Measurements from ENCODE around the gene OR8B3. TPM values are rescaled to one million over a fixed set of nuclear protein-coding genes. Genes with fewer than 3 reads are reported as not detected.
"Not testable (repeated sequence)": the region's sequence is repeated elsewhere in the genome, so short reads cannot be mapped to it uniquely, and the experiment has no call there.

OR8B3 gene, protein sequence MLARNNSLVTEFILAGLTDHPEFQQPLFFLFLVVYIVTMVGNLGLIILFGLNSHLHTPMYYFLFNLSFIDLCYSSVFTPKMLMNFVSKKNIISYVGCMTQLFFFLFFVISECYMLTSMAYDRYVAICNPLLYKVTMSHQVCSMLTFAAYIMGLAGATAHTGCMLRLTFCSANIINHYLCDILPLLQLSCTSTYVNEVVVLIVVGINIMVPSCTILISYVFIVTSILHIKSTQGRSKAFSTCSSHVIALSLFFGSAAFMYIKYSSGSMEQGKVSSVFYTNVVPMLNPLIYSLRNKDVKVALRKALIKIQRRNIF
- total RNA-seq = not detected

DNA sequence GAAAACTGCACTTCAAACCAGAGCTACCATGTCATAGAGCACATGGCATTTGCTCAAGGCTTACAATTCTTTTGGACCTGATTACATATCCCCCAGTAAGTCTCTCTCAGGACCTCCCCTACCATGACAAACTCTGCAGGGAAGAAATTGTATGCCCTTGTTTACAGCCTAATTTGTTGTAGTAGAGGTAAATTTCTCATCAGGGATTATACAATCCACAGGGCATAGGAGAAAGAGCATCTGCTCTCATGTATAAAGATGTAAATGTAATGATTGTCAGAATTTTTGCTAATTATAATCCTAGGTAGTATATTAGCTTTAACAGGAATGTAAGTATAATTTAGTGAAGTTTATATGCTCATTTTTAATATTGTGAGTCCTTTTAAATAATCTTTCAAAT is at the start of gene OR8B3:
Gene OR8B3, minus strand, starts transcription at position 101 of the 400 bp plus-strand sequence. CDS start 1,673 bp downstream, outside the sequence.
- POLR2A ChIA-PET = no interaction called here

DNA sequence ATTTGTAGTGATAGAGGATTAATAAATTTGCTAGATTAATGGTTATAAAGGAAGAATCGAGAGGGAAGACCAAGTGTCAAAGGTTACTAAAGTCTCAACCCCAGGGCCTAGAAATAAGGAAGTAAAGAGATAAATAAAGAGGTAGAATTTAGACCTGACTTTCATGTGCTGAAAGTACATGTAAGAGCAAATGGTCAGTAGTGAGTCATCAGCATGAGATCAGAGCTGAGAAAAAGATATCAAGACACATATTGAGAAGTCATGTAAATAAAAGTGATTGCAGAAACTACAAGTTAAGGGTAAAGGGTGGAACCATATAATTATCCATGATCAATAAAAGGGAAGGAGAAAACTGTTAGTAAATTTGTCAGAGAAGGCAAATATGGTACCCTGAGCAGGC is 48.1 kb upstream of the OR8B3 start:
- ChIA-PET POLR2A (no interaction called here), CTCF (no interaction called here)

More for the DNA sequence above, at the start of gene OR8B3:
- CTCF ChIA-PET = no interaction called here

DNA sequence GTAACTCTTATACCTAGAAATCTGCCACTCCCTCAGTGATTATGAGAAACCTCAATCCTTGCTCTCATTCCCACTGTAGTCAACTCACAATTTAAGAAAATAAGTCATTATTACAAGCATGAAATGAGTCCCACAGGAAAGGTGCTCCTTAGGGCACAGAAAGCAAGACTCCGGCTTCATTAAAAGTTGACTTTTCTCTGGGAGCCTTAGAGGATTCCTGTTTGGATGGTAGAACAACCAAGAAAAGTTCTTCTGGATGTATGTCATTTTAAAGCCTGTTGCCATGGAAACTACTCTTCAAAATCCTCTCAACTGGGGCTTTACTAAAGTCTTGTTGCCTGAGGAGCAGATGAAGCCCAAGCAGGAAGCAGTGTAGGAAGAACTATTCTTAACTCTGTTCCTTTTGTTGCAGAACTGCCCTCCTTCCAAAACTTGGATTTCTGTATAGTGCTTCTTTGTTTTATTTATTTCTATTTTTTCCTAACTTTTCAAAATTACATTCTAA is 46.9 kb upstream of the OR8B3 start, which contains the start of gene OR8B8:
Gene OR8B8, minus strand, starts transcription at position 51 of the 505 bp plus-strand sequence. CDS start 4,611 bp downstream, outside the sequence.
- CTCF ChIA-PET = no interaction called here
- POLR2A ChIA-PET = no interaction called here

DNA sequence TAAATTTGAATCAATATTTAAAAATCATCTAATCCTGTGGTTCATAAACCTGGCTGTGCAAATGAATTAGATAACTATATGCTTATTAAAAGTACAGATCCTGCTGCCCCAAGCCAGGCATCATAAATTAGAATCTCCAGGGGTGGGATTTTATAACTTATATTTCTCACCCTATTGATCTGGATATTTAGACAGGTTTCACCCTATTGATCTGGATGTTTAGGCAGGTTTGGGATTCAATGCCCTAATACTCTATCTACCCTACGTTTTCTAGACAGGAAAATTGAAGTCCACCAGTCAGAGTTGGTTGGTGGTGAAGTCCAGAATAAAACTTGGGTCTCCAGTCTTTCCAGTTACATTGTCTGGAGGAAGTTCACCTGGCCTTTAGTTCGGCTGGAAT is 44.0 kb upstream of the OR8B3 start:
- POLR2A ChIA-PET = no interaction called here
- CTCF ChIA-PET = no interaction called here

DNA sequence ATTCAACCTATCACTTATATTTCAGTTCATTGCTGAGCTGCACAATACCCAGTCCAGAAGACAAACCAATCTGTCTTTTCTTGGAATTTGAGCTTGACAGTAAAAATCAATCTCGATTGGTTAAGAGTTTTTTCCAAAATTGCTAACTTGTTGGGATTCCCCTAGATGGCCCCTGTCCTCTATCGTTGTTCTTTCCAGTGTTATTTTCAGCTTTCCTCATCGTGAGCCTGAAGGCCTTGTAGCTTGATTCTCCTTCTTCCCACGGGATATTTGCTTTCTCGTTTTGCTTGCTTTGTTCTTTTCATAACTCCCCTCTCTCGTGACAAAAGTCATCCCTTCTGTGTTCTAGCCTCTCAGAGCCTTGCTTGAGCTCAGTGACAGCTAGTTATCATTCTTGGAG is 43.6 kb upstream of the OR8B3 start:
- CTCF ChIA-PET = no interaction called here
- POLR2A ChIA-PET = no interaction called here

DNA sequence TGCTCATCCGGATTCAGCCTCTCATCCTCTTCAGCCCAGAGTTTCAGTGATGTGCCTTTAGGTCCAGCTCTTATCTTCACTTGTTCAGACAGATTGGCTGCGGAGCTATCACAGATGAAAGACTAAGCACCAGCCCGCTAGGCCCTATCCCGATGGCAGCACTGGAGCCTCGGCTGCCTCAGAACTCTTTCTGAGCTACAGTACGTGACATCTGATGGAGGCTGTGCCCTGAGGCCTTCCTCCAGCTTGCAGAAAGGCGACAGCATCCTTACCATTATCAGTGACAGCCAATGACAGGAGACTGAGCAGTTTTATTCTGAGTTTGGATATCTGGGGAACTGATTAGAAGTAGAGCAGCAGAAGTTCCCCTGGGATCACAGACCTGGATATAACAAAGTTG is 42.7 kb upstream of the OR8B3 start:
- CTCF ChIA-PET = no interaction called here

DNA sequence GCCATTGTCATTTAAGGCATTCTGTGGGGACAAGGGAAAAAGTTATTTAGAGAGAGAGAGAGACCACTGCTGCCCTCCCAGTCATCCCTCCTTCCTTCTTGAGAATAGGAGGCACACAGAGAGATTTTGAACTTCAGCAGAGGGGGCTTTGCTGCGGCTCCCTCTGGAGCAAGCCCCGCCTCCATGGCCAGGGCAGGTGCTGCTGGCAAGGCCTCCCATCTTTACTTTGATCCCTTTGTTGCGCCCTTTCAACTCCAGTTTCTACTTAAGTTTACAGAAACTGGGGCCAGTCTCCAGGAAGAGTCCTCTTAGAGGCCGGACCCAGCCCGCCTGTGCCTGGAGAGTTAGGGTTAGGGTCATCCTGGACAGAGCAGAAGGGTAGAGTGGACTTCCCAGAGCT is 42.3 kb upstream of the OR8B3 start:
- ChIA-PET POLR2A (no interaction called here), CTCF (no interaction called here)

More for the DNA sequence above, 42.7 kb upstream of the OR8B3 start:
- POLR2A ChIA-PET = no interaction called here

DNA sequence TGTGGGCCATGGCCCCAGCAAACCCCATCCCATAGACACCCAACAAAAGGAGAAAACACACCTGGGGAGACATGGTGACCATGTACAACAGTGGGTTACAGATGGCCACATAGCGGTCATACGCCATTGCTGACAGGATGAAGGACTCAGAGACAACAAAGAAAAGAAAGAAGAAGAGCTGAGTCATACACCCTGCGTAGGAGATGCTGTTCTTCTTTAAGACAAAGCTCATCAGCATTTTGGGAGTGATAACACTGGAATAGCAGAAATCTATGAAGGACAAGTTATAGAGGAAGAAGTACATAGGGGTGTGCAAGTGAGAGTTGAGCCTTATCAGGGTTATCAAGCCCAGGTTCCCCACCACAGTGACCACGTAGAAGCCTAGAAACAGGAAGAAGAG is 41.8 kb upstream of the OR8B3 start:
- ChIA-PET POLR2A (no interaction called here), CTCF (no interaction called here)

DNA sequence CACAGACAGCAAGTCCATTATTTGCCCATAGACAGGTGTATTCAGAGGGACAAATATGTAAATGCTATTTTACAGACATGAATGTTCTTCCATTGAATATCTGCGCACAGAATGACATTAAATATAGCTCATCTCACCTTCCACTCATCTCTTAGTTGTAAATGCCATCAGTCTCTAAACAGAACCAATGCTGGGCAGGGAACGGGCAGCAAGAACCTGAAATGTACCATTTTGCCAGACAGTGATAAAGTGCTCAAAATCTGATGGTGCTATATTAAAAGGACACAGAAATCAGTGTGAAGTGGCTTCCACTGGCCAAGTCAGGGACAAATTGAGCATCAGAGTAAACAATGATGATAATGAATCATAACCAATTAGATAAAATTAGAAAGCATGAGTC is 35.9 kb upstream of the OR8B3 start:
- POLR2A ChIA-PET = no interaction called here

DNA sequence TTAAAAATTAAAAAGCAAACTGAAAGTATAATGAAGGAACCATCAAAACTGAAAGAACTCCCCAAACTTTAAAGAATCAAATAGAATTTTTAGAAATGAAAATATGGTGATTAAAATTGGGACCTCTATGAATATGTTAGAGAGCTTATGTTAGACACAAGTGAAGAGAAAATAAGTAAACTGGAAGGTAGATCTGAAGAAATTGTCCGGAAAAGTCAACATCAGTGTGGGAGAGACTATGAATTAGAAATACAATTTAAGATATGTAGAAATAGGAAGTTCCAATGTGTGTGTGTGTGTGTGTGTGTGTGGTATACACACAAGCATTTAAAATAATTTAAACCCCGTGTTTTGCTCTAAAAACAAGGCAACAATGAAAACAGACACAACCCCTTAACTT is 30.8 kb upstream of the OR8B3 start:
- ChIA-PET POLR2A (no interaction called here), CTCF (no interaction called here)

More for the DNA sequence above, 35.9 kb upstream of the OR8B3 start:
- CTCF ChIA-PET = no interaction called here

DNA sequence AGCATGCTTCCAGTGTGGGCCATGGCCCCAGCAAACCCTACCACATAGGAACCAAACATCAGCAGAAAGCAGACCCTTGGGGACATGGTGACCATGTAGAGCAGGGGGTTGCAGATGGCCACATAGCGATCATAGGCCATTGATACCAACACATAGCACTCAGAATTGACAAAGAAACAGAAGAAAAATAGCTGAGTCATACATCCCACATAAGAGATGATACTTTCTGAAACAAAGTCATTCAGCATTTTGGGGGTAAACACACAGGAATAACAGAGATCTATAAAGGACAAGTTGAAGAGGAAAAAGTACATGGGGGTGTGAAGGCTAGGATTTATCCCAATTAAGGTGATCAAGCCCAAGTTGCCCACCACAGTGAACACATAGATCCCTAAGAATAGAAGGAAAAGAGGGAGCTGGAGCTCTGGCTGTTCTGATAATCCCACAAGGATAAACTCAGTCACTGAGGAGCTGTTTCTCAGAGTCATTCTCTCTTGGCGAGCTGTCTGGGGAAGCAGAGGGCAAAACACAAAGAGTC is 25.6 kb upstream of the OR8B3 start, which contains the start of gene OR8B4:
Gene OR8B4, minus strand, starts transcription at position 488 of the 538 bp plus-strand sequence. Its CDS starts 0 bp downstream, at position 488.
- POLR2A ChIA-PET = no interaction called here

DNA sequence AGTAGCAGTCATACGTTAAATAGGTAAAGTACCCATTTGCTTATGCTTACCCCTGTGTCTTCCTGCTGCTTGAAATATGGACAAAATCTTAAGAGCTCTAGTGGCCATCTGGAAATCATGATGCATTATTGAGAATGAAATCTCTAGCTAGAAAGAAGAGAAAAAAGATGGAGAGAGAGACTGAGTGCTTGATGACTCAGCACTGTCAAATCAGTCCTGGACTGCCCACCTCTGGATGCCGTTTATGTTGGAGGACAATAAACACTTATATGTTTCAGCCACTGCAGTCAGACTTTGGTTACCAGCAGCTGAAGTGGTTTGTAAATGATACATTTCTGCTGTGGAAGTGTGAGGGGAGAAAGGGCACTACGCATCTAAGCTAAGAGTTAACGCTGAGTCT is 22.2 kb upstream of the OR8B3 start:
- POLR2A ChIA-PET = no interaction called here
- CTCF ChIA-PET = no interaction called here

More for the DNA sequence above, 25.6 kb upstream of the OR8B3 start, which contains the start of gene OR8B4:
- CTCF ChIA-PET = no interaction called here

DNA sequence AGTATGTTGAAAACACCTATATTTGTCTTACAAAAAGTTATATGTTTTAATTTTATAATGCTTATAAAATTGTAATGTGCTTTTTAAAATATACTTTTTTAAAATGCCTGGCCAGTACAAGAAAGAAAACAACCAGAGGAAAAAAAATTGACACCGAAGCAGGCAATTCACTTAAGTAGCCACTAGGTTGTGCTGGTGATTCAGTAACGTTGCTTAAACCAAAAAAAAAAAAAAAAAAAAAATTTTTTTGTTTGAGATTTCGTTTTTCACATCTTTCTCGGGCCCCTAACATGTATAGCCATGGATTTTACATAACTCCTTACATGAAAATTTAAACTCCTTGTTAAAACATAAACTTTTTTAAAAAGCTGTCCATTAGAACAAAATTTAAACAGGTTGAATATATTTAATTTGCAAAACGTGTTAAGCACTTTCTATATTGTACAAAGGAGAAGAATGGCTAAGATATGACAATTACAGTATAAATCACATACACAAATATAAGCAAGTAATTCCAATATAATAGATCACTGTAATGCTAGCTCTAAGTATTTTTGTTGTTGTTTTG is 16.6 kb upstream of the OR8B3 start:
- CTCF ChIA-PET = interaction anchor here (0.8 to 1.0 kb wide), 3 partner anchors 11 to 169 kb away, joined by 3 to 5 read pairs (median 5); no protein-coding TSS in a partner anchor
- POLR2A ChIA-PET = no interaction called here

DNA sequence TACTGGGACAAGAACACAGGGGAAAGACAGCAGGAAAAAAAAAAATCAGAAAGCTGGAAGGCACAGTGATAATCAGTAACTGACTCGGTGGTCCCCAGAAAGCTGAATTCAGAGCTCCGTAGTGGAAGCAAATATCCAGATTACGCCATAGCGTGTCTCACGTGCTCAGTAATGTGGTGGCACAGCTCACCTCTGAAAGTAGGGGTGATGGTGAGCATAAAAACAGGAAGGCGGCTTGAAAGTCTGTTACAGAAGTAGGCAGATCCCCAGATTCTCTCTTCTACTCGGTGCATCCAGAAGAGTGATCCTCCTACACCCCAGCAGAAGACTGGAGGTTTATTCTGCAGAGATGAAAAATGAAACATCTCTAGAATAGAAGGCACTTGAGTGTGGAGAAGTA is 11.1 kb upstream of the OR8B3 start:
- ChIA-PET CTCF (no interaction called here), POLR2A (no interaction called here)

DNA sequence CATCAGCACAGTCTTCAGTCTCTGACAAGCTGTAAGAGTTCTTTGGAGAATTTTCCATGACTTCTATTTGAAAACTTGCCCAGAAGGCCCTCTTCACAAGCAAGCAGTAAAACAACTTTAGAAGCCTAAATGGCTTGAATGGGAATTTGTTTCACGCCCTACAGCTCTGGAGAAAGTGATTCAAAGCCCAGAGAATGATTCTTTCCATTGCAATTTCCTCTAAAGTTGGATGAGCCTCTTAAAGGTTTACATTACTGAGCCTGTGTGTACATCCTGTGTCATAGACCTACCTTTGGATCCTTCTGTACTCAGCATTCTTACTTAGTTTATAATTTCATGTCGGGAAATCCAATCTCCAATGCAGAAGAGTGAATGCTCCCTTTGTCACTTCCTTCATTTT is 6.8 kb upstream of the OR8B3 start:
- ChIA-PET POLR2A (no interaction called here), CTCF (no interaction called here)

DNA sequence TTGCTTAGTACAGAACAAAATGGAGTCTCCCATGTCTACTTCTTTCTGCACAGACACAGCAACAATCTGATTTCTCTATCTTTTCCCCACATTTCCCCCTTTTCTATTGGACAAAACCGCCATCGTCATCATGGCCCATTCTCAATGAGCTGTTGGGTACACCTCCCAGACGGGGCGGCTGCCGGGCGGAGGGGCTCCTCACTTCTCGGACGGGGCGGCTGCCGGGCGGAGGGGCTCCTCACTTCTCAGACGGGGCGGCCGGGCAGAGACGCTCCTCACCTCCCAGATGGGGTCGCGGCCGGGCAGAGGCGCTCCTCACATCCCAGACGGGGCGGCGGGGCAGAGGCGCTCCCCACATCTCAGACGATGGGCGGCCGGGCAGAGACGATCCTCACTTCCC is 4.4 kb upstream of the OR8B3 start:
- POLR2A ChIA-PET, CTCF ChIA-PET: not testable (repeated sequence)

DNA sequence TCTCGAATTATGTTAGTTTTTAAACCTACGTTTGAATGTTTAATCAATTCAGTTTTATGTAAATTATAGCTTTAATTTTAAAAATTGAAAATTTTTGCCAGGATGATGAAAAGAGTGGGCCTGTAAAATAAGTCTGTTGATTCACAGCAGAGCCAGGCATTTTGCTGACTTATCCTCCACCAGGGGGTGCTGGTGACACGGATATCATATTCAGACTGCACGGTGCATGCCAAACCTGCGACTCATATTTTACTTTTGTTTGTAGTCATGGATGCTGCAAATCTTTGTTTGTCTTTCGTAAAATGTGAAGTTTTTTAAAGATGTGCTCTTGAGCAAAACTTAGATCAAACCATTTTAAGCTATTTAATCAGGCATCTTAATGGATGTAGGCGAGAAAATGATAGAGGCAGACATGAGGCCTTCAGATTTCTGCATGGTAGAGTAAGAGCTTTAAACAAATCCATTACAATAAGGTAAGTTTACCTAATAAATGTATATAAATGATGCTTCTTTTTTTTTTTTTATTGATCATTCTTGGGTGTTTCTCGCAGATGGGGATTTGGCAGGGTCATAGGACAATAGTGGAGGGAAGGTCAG is 3.6 kb upstream of the OR8B3 start:
- ChIA-PET POLR2A (no interaction called here), CTCF (interaction anchor here (0.7 to 1.1 kb wide), 2 partner anchors 8 to 14 kb away, joined by 3 to 4 read pairs; no protein-coding TSS in a partner anchor)

DNA sequence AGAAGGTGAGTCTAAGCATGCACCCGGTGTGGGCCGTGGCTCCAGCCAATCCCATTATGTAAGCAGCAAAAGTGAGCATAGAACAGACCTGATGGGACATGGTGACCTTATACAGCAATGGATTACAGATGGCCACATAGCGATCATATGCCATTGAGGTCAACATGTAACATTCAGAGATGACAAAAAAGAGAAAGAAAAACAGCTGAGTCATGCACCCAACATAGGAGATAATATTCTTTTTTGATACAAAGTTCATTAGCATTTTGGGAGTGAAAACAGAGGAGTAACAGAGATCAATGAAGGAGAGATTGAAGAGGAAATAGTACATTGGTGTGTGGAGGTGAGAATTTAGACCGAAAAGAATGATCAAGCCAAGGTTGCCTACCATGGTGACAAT is 2.0 kb downstream of the OR8B3 start:
- CTCF ChIA-PET, POLR2A ChIA-PET: not testable (repeated sequence)

DNA sequence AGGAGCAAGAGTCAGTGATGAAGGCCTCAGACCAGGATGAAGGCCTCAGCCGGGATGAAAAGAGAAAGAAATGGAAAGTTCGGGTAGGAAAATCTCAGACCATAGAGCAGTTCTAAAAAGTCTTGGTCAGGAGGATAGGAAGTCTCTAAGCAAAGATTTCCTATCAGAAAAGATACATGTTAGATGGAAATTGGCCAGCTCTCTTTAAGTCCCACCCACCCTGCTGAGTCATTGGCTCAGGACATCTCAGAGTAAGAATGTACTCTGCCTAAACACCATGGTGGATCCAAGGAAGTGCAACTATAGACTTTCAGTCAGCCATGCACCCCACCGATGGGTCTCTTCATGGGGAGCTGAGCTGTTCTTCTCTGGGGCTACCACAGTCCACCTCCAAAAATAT is 4.4 kb downstream of the OR8B3 start:
- ChIA-PET POLR2A (no interaction called here), CTCF (no interaction called here)

DNA sequence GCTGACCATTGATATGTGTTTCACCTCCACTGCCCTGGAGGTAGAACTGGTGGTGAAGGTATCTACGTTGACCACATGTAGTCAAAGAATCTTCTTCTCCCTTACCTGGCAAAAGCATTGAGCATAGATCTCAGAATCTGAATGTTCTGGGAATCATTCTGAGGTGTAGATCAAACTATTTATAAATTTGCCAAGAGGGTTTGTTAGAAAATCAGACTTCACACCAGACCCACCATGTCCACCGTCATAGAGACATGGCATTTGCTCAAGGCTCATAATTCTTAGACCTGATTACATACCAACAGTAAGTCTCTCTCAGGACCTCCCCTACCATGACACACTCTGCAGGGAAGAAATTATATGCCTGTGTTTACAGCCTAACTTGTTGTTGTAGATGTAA is 14.4 kb downstream of the OR8B3 start, which contains the start of gene OR8B2:
Gene OR8B2, minus strand, starts transcription at position 101 of the 400 bp plus-strand sequence. CDS start 1,156 bp downstream, outside the sequence.
- CTCF ChIA-PET = no interaction called here
- POLR2A ChIA-PET = no interaction called here

DNA sequence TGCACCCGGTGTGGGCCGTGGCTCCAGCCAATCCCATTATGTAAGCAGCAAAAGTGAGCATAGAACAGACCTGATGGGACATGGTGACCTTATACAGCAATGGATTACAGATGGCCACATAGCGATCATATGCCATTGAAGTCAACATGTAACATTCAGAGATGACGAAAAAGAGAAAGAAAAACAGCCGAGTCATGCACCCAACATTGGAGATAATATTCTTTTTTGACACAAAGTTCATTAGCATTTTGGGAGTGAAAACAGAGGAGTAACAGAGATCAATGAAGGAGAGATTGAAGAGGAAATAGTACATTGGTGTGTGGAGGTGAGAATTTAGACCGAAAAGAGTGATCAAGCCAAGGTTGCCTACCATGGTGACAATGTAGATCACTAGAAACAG is 16.0 kb downstream of the OR8B3 start:
- CTCF ChIA-PET, POLR2A ChIA-PET: not testable (repeated sequence)

Measured in activated CD8-positive, alpha-beta memory T cell treated with anti-CD3 and anti-CD28 coated beads for 36 hours (primary cell).